ENCODE measurements around the gene INPP5A. TPM values are rescaled to one million over a fixed set of nuclear protein-coding genes. Genes with fewer than 3 reads are reported as not detected.

Gene INPP5A
- total RNA-seq, 4 donors from 2014 or later, result 34.8 to 80.8 (median 52.8) TPM

GRCh38 chr10:132656283-132657126 lies 118.9 kb downstream of the INPP5A start:
- Histone ChIP-seq H3K27ac (no peak overlapping the region), H3K36me3 (no peaks in the 10 kb centered on the region), H3K4me1 (no peaks in the 10 kb centered on the region), H3K9me3 (no peaks in the 10 kb centered on the region), H3K4me3 (no peak overlapping the region), H3K27me3 (no peaks in the 10 kb centered on the region)
- WGBS, 2 donors (ENCODE audit: low coverage in 1 of 2), result 84% methylated on average over 17 of the region's 18 CpGs; no CpG with 5 or more reads in 1 of the 2 donors
- no peak for DNase-seq
- in situ Hi-C loops (cut with MboI; ENCODE audit: low pct_ligation_motif_present in 1 of 4, low pct_unique_long_range_greater_than_20kb in 1 of 4, low sequenced_read_pairs in 3 of 4) (no loop called here), intact Hi-C loops (cut with DNase I; ENCODE audit: low total_unique reads) (loop anchor here (10.0 kb wide), 1 partner anchor 128 kb away; the partner anchor contains the start of gene NKX6-2)
- TF ChIP-seq EP300 (IDR thresholded peaks at IDR 0.05; ENCODE audit: low read depth), result no peak
- TF ChIP-seq POLR2AphosphoS5 (IDR thresholded peaks at IDR 0.05), result no peak
- TF ChIP-seq CTCF (IDR thresholded peaks at IDR 0.05), result no peak
- no peak for TF ChIP-seq POLR2A (IDR thresholded peaks at IDR 0.05)

GRCh38 chr10:132657127-132657706 lies 119.6 kb downstream of the INPP5A start:
- in situ Hi-C loops (cut with MboI; ENCODE audit: low pct_ligation_motif_present in 1 of 4, low pct_unique_long_range_greater_than_20kb in 1 of 4, low sequenced_read_pairs in 3 of 4), result no loop called here
- Histone ChIP-seq H3K27me3 (no peaks in the 10 kb centered on the region), H3K36me3 (no peaks in the 10 kb centered on the region), H3K27ac (no peak overlapping the region), H3K9me3 (no peaks in the 10 kb centered on the region), H3K4me1 (no peaks in the 10 kb centered on the region), H3K4me3 (no peak overlapping the region)
- WGBS, 2 donors (ENCODE audit: low coverage in 1 of 2), result 95% methylated on average over 16 of the region's 18 CpGs; no CpG with 5 or more reads in 1 of the 2 donors
- no peak for TF ChIP-seq POLR2AphosphoS5 (IDR thresholded peaks at IDR 0.05)
- TF ChIP-seq CTCF (IDR thresholded peaks at IDR 0.05), result no peak
- no peak for TF ChIP-seq EP300 (IDR thresholded peaks at IDR 0.05; ENCODE audit: low read depth)
- no peak for TF ChIP-seq POLR2A (IDR thresholded peaks at IDR 0.05)
- intact Hi-C loops (cut with DNase I; ENCODE audit: low total_unique reads), result loop anchor here (10.0 kb wide), 1 partner anchor 128 kb away; the partner anchor contains the start of gene NKX6-2
- no peak for DNase-seq

GRCh38 chr10:132657748-132658147 lies 120.2 kb downstream of the INPP5A start:
- WGBS, 2 donors (ENCODE audit: low coverage in 1 of 2), result 85 to 100% methylated on average over 3 to 16 of the region's 16 CpGs
- no peaks in the 10 kb centered on the region for H3K27me3 ChIP-seq
- H3K4me1 ChIP-seq, result no peaks in the 10 kb centered on the region
- H3K9me3 ChIP-seq, result no peaks in the 10 kb centered on the region
- no peak overlapping the region for H3K4me3 ChIP-seq
- H3K36me3 ChIP-seq, result no peaks in the 10 kb centered on the region
- TF ChIP-seq POLR2AphosphoS5 (IDR thresholded peaks at IDR 0.05), result no peak
- TF ChIP-seq EP300 (IDR thresholded peaks at IDR 0.05; ENCODE audit: low read depth), result no peak
- no peak for TF ChIP-seq POLR2A (IDR thresholded peaks at IDR 0.05)
- no peak for TF ChIP-seq CTCF (IDR thresholded peaks at IDR 0.05)
- no peak overlapping the region for H3K27ac ChIP-seq
- no peak for DNase-seq
- in situ Hi-C loops (cut with MboI; ENCODE audit: low pct_ligation_motif_present in 1 of 4, low pct_unique_long_range_greater_than_20kb in 1 of 4, low sequenced_read_pairs in 3 of 4) (no loop called here), intact Hi-C loops (cut with DNase I; ENCODE audit: low total_unique reads) (loop anchor here (10.0 kb wide), 1 partner anchor 127 kb away; the partner anchor contains the start of gene NKX6-2)

GRCh38 chr10:132658546-132659205 lies 121.1 kb downstream of the INPP5A start:
- no peak for TF ChIP-seq POLR2AphosphoS5 (IDR thresholded peaks at IDR 0.05)
- no peak for TF ChIP-seq CTCF (IDR thresholded peaks at IDR 0.05)
- TF ChIP-seq EP300 (IDR thresholded peaks at IDR 0.05; ENCODE audit: low read depth), result no peak
- TF ChIP-seq POLR2A (IDR thresholded peaks at IDR 0.05), result no peak
- no peaks in the 10 kb centered on the region for H3K4me1 ChIP-seq
- no peak overlapping the region for H3K4me3 ChIP-seq
- no peaks in the 10 kb centered on the region for H3K36me3 ChIP-seq
- in situ Hi-C loops (cut with MboI; ENCODE audit: low pct_ligation_motif_present in 1 of 4, low pct_unique_long_range_greater_than_20kb in 1 of 4, low sequenced_read_pairs in 3 of 4), result no loop called here
- no peaks in the 10 kb centered on the region for H3K27me3 ChIP-seq
- no peak for DNase-seq
- WGBS, 2 donors (ENCODE audit: low coverage in 1 of 2), result 80 to 93% methylated on average over 2 to 29 of the region's 30 CpGs
- H3K27ac ChIP-seq, result no peak overlapping the region
- no peaks in the 10 kb centered on the region for H3K9me3 ChIP-seq
- intact Hi-C loops (cut with DNase I; ENCODE audit: low total_unique reads), result loop anchor here (10.0 kb wide), 1 partner anchor 126 kb away; the partner anchor contains the start of gene NKX6-2

All from transverse colon (tissue), 4 donors.